HG03060 (cell line): ENCODE data around the gene KCNJ5.

Experiments used
- ATAC-seq: cut with Tn5 transposase; IDR thresholded peaks from one replicate; pipeline ENCODE4 v1.9.1; 2021; ENCODE audit warnings: low read depth, moderate number of reproducible peaks; ENCODE audit not compliant: unreplicated experiment

Gene KCNJ5

GRCh38 chr11:128946648-128947047 is 55.5 kb downstream of the KCNJ5 start:
- ATAC-seq: no peak

DNA sequence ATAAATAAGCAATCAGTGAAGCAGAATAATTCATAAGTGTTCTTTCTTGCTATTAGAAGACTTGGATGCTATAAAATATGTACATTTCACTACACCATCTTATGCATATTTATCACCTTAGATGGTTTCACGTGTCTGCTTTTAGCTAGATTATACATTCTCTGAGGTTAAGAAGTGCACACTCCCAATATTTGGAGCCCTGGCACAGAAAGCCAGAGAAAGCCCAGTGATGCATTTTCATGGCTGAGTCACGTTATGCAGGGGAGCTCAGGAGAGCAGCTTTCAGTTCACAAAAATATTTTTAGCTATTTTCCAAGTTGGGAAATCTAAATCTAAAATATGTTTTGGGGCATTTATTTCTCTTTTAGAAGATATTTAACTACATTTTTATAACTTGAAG is 56.6 kb downstream of the KCNJ5 start:
- no peak for ATAC-seq

DNA sequence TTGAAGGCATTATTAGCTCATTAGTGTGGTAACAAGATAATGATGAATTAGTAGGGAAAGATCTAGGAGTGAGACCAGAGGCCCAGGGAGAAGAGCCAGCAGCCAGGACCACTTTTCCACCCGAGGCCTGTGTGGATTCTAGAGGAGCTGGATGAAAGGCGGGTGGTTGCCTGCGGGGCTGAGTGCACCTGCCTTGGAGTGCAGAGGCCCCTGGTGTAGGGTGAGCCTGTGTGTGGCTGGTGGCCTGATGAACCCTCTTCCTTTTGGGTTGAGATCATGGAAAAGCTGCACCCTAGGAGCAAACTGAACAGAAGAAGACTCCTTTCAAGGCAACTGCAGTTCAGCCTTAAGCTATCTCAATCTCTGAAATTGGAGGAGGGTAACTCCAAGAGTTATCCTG is 57.4 kb downstream of the KCNJ5 start:
- ATAC-seq: no peak

- ATAC-seq: no peak
Measured at GRCh38 chr11:128949791-128950454, 58.8 kb downstream of the KCNJ5 start.

DNA sequence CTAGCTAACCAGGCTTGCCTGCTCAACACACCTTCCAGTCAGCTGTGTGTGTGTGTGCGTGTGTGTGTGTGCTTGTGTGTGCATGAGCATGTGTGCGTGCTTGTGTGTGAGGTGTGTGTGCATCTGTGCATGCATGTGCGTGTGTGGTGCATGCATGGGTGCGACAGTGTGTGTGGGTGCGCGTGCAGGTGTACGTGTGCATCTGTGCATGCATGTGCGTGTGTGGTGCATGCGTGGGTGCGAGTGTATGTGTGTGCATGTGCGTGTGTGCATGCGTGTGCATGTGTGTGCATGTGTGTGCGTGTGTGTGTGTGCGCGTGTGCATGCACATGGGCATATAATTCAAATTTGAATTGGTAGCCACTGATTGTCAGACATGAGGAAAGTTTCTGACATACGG is 62.0 kb downstream of the KCNJ5 start:
- no peak for ATAC-seq

DNA sequence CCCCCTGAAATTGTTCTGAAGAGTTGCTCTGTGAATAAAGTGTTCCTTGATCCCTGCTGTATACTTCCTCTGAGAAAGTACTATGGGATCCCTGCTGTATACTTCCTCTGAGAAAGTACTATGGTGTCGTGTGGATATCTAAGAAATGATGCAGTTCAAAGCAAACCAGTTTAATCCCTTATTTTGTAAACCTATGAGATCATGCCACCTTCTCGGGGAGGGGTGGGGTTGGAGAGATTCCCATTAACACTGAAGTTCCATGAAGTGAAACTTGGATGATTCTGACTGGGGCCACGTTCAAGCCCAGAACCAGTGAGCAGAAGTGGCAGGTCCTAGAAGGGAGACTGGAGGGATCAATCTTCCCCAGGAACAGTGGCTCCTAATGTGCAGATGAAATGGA is 64.5 kb downstream of the KCNJ5 start:
- no peak for ATAC-seq

DNA sequence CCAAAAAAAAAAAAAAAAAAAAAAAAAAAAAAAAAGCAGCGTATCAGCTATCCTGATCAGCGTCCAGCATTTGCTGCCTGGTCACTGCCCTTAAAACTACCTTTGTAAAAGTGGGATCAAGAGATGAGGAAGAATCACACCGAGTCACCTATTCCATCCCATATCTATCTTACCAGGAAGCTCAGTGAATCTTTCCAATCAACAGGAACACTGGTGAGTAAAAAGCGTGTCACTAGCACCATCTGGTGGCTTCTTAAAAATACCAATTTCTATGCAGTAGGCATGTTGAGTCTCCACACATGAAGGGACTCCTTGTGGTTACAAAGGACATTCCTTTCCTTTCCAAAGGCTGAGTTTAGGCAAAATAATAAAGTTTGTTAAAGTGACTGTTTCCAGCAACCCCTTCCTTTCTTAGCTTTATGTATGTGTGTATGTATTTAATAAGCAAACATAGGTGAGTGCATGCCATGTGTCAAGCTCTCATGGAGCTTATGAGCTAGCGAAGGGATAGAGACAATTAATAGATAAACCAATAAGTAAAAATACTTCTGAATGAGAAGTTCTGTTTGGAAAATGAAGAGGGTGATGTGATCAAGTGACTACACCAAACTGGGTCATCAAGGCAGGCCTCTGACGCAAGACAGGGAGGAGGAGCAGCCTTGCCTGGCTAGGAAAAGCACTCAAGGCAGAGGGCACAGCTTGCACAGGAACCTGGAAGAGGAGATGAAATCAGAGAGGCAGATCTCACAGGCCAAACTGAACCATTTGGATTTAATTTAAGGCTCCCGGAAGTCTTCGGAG is 65.4 kb downstream of the KCNJ5 start:
- ATAC-seq: no peak

- ATAC-seq: no peak
Measured at GRCh38 chr11:128957202-128957482, 66.0 kb downstream of the KCNJ5 start.

DNA sequence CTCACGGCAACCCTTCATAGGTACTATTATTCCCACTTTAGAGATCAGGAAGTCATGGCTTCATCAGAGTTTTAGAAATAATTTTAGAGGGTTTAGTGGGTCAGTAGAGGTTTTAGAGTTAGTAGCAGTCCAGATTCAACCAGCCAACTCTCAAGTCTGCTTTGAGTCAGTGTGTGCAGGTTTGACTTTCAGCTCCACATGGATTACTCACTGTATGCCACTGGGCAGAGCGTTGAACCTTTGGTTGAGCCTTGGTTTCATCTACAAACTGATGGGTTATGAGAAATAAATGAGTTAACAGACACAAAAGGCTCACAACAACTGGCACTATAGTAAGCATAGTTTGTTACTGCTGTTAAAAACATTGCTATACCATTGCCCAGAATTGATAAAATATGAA is 70.5 kb downstream of the KCNJ5 start:
- no peak for ATAC-seq

- no peak for ATAC-seq
Measured at GRCh38 chr11:128962896-128963295, 71.7 kb downstream of the KCNJ5 start.

- ATAC-seq: no peak
Measured at GRCh38 chr11:128963744-128964325, 72.7 kb downstream of the KCNJ5 start.

GRCh38 chr11:128964463-128964930 is 73.3 kb downstream of the KCNJ5 start:
- no peak for ATAC-seq

- ATAC-seq: peak; percentile 99
Measured at GRCh38 chr11:128965485-128965884, 74.3 kb downstream of the KCNJ5 start.

DNA sequence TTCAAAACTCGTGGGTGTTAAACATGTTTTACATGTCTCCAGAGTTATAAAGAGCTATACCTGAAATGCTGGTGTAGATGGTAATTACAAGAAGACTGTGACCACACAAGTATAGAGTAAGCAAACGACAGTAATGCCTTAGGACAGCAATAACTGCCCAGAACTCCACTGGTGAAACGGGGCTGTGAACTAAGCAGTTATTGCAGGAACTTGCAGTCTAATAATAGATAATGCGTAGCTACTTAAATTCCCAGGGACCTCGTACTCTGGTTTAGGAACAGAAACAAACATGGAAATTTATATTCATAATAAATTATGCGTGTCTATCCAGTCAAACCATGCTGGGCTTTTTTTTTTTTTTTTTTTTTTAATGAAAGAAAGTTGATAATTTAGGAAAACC is 76.4 kb downstream of the KCNJ5 start:
- ATAC-seq: no peak

GRCh38 chr11:128968916-128969315 is 77.8 kb downstream of the KCNJ5 start:
- no peak for ATAC-seq
